K562 (cell line): ENCODE measurements around the gene HLA-E. TPM values are rescaled to one million over a fixed set of nuclear protein-coding genes. Genes with fewer than 3 reads are reported as not detected.
A peak's percentile ranks its signal among the peaks of the same experiment; 100 is the strongest.

Experiments used
- BCOR ChIP-seq: fragments of 450-650 bp; IDR thresholded peaks from 2 replicates; pipeline ENCODE4 v1.6.1; 2016
- CREB1 ChIP-seq, 2 experiments: sonication (generic) in 1 of 2; formaldehyde crosslinking in 1 of 2; IDR thresholded peaks; 2 replicates each; pipeline versions ENCODE4 v1.6.1 to v1.8.0; 2012 to 2022; ENCODE audit warnings: inconsistent platforms in 1 of 2, mild to moderate bottlenecking in 1 of 2, missing genetic modification reagents in 1 of 2, moderate library complexity in 1 of 2
- ELK3 ChIP-seq: fragments of 450-650 bp; formaldehyde crosslinking; IDR thresholded peaks from 2 replicates; pipeline ENCODE4 v1.4.0; 2020; ENCODE audit warnings: mild to moderate bottlenecking
- HDAC6 ChIP-seq: IDR thresholded peaks from 2 replicates; pipeline ENCODE4 v1.6.1; 2012; ENCODE audit warnings: low read depth, mild to moderate bottlenecking, control low read depth, inconsistent platforms, low read length, moderate library complexity
- JUN ChIP-seq, 2 experiments: sonication (generic) in 1 of 2; formaldehyde crosslinking in 1 of 2; IDR thresholded peaks; 2 replicates each; pipeline versions ENCODE4 v1.6.1 to v1.8.0; 2012 to 2022; ENCODE audit warnings: borderline replicate concordance in 2 of 2, mild to moderate bottlenecking in 2 of 2, improper control_type of control experiment in 1 of 2, low read depth in 1 of 2, low read length in 1 of 2, missing genetic modification reagents in 1 of 2
- MAFF ChIP-seq: IDR thresholded peaks from 2 replicates; pipeline ENCODE4 v1.6.1; 2012; ENCODE audit warnings: low read length, improper control_type of control experiment
- PKNOX1 ChIP-seq: fragments of 450-650 bp; IDR thresholded peaks from 2 replicates; pipeline ENCODE4 v1.6.1; 2016
- SMARCE1 ChIP-seq: fragments of 450-650 bp; IDR thresholded peaks from 2 replicates; pipeline ENCODE4 v1.7.1; 2016; ENCODE audit warnings: mild to moderate bottlenecking
- TEAD2 ChIP-seq: fragments of 450-650 bp; IDR thresholded peaks from 2 replicates; pipeline ENCODE4 v1.6.1; 2016; ENCODE audit warnings: missing genetic modification characterization, control low read depth, missing compliant biosample characterization
- ZC3H11A ChIP-seq: IDR thresholded peaks from 2 replicates; pipeline ENCODE4 v1.6.1; 2012; ENCODE audit warnings: low read depth, low read length, improper control_type of control experiment
- ZNF224 ChIP-seq: sonication (generic); formaldehyde crosslinking; IDR thresholded peaks from 2 replicates; pipeline ENCODE4 v1.8.0; 2022; ENCODE audit warnings: mild to moderate bottlenecking, missing genetic modification reagents
- ZNF384 ChIP-seq: IDR thresholded peaks from 2 replicates; pipeline ENCODE4 v1.6.1; 2012; ENCODE audit warnings: low read depth, low read length, improper control_type of control experiment
- ZNF408 ChIP-seq: fragments of 250-450 bp; sonication (Bioruptor Pico); IDR thresholded peaks from 2 replicates; pipeline ENCODE4 v1.4.0; 2020; ENCODE audit warnings: low read depth, mild to moderate bottlenecking, moderate library complexity
- ZNF57 ChIP-seq: fragments of 450-650 bp; formaldehyde crosslinking; IDR thresholded peaks from 2 replicates; pipeline ENCODE4 v1.4.0; 2020; ENCODE audit warnings: mild to moderate bottlenecking, moderate library complexity
- polyA plus RNA-seq, 8 experiments: library from polyadenylated mRNA; depleted of rRNA in 4 of 8; stranded (reverse) in 5 of 8; unstranded in 3 of 8; fragments of >200 nt; fragmentation: Nextera tagmentation in 2 of 8; fragmentation: Illumina TruSeq in 1 of 8; extraction: Ambion mirVana in 2 of 8; extraction: Trizol in 1 of 8; gene quantifications; 2 replicates each; pipeline versions ENCODE4 v1.2.1 to v1.2.3, GENCODE V29; 2011 to 2014; ENCODE audit warnings: inconsistent platforms in 1 of 8, missing spikeins in 1 of 8
- total RNA-seq, 7 experiments: library from RNA; depleted of rRNA in 6 of 7; stranded (reverse); fragments of >200 nt in 6 of 7; fragmentation: Illumina TruSeq in 2 of 7; extraction: Trizol in 2 of 7; gene quantifications; 2 replicates each; pipeline versions ENCODE4 v1.2.1 to v1.2.3, GENCODE V29; 2011 to 2021; ENCODE audit warnings: low replicate concordance in 1 of 7
- TF ChIP-seq, protein P1 (sequence below): fragments of 250-450 bp; sonication (Bioruptor Pico); IDR thresholded peaks from 2 replicates; pipeline ENCODE4 v1.4.0; 2020; ENCODE audit warnings: borderline replicate concordance
- TF ChIP-seq, protein P2 (sequence below): fragments of 200-400 bp; formaldehyde crosslinking; IDR thresholded peaks from 2 replicates; pipeline ENCODE4 v1.6.1; 2017; ENCODE audit warnings: mild to moderate bottlenecking, low read depth, low read length, moderate library complexity
- TF ChIP-seq, protein P3 (sequence below), 2 experiments: fragments of 450-650 bp in 1 of 2; sonication (generic) in 1 of 2; formaldehyde crosslinking in 1 of 2; IDR thresholded peaks in 1 of 2; conservative IDR thresholded peaks in 1 of 2; 2 replicates each; pipeline versions ENCODE4 v1.6.1 to v1.8.1; 2016 to 2023; ENCODE audit warnings: mild to moderate bottlenecking in 2 of 2, moderate library complexity in 2 of 2, inconsistent platforms in 1 of 2, missing genetic modification reagents in 1 of 2

The HLA-E gene
- total and polyA plus RNA-seq, 9 of the 15 experiments (the other 6 are each of a cell fraction or from before 2014, with no cell fraction given) = 3.2 to 39.9 (median 26.8) TPM

- no peak for TF ChIP-seq TEAD2 (tag)
- 0 out of 2 replicates have a peak, but pooled peaks have one; percentile 48 for TF ChIP-seq ZC3H11A
- no peak for TF ChIP-seq ZNF384
- no peak for TF ChIP-seq SMARCE1
- TF ChIP-seq MAFF = no peak
- no peak for TF ChIP-seq HDAC6
- TF ChIP-seq CREB1 (IDR thresholded peaks at IDR 0.05) = no peak
- TF ChIP-seq CREB1 (CRISPR knock-in tag; IDR thresholded peaks at IDR 0.05) = peak; percentile 63; the same call in 1 of the 2 replicates
- TF ChIP-seq ZNF224 (CRISPR knock-in tag) = no peak
- TF ChIP-seq ELK3 (CRISPR knock-in tag) = no peak
- TF ChIP-seq, protein P1, sequence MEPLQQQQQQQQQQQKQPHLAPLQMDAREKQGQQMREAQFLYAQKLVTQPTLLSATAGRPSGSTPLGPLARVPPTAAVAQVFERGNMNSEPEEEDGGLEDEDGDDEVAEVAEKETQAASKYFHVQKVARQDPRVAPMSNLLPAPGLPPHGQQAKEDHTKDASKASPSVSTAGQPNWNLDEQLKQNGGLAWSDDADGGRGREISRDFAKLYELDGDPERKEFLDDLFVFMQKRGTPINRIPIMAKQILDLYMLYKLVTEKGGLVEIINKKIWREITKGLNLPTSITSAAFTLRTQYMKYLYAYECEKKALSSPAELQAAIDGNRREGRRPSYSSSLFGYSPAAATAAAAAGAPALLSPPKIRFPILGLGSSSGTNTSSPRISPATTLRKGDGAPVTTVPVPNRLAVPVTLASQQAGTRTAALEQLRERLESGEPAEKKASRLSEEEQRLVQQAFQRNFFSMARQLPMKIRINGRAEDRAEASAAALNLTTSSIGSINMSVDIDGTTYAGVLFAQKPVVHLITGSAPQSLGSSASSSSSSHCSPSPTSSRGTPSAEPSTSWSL = no peak
- TF ChIP-seq, protein P2, sequence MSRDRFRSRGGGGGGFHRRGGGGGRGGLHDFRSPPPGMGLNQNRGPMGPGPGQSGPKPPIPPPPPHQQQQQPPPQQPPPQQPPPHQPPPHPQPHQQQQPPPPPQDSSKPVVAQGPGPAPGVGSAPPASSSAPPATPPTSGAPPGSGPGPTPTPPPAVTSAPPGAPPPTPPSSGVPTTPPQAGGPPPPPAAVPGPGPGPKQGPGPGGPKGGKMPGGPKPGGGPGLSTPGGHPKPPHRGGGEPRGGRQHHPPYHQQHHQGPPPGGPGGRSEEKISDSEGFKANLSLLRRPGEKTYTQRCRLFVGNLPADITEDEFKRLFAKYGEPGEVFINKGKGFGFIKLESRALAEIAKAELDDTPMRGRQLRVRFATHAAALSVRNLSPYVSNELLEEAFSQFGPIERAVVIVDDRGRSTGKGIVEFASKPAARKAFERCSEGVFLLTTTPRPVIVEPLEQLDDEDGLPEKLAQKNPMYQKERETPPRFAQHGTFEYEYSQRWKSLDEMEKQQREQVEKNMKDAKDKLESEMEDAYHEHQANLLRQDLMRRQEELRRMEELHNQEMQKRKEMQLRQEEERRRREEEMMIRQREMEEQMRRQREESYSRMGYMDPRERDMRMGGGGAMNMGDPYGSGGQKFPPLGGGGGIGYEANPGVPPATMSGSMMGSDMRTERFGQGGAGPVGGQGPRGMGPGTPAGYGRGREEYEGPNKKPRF = no peak
- TF ChIP-seq ZNF408 (CRISPR knock-in tag) = no peak
- no peak for TF ChIP-seq BCOR
- TF ChIP-seq PKNOX1 = no peak; the same call in 1 of the 2 replicates
- peak; percentile 58; the same call in 1 of the 2 replicates for TF ChIP-seq JUN (IDR thresholded peaks at IDR 0.05; ENCODE audit: borderline replicate concordance, low read depth, low read length)
- no peak for TF ChIP-seq JUN (CRISPR knock-in tag; IDR thresholded peaks at IDR 0.05; ENCODE audit: borderline replicate concordance)
- TF ChIP-seq, protein P3, sequence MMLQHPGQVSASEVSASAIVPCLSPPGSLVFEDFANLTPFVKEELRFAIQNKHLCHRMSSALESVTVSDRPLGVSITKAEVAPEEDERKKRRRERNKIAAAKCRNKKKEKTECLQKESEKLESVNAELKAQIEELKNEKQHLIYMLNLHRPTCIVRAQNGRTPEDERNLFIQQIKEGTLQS (IDR thresholded peaks at IDR 0.05) = no peak
- TF ChIP-seq, protein P3 (CRISPR knock-in tag; conservative IDR thresholded peaks at IDR 0.05) = no peak
- no peak for TF ChIP-seq ZNF57 (CRISPR knock-in tag)
Measured at GRCh38 chr6:30541515-30542403, 52.5 kb downstream of the HLA-E start (continued).
